ENCODE results near the gene CIAO1. TPM values are rescaled to one million over a fixed set of nuclear protein-coding genes. Genes with fewer than 3 reads are reported as not detected.

The CIAO1 gene
- total RNA-seq (2021; fragmentation: NEBNext Ultra II Directional; extraction: Animal tissue kit (Norgen Biotek cat#: 25700)) (63.7 and 69.9 TPM in 2 replicates), polyA plus RNA-seq (2011; rRNA removed) (99.2 and 113 TPM in 2 replicates), polyA minus RNA-seq (2011; rRNA and poly(A)+ RNA removed) (124 and 131 TPM in 2 replicates)
- polyA plus RNA-seq (2011; cell fraction: cytosol; rRNA removed), result 110 TPM
- 89.6 TPM for polyA plus RNA-seq (2011; cell fraction: nucleus; rRNA removed)
- polyA plus RNA-seq (2012, experiment 1 of 2), result 56.8 to 65.7 TPM (median 60.0 TPM) in 4 replicates
- 58.6 TPM for polyA plus RNA-seq (2012, experiment 2 of 2)
- 40.7 TPM for polyA plus RNA-seq (2013, experiment 1 of 2)
- polyA plus RNA-seq (2013, experiment 2 of 2), result 38.5 TPM
- 51.7 TPM for polyA minus RNA-seq (2011; cell fraction: cytosol; rRNA and poly(A)+ RNA removed)
- polyA minus RNA-seq (2011; cell fraction: nucleus; rRNA and poly(A)+ RNA removed), result 51.3 TPM
- long read RNA-seq, experiment 1, transcript CIAO1-203 (7 exons, 1,533 nt), result major isoform, 30 of 51 reads
- long read RNA-seq, experiment 1, partial matches to known transcripts, result 5 of 51 reads
- long read RNA-seq, experiment 1, other reads (novel, unspliced or antisense), result 16 of 51 reads
- long read RNA-seq, experiment 2, partial matches to known transcripts, result 4 of 13 reads
- long read RNA-seq, experiment 2, other reads (novel, unspliced or antisense), result 6 of 13 reads

DNA sequence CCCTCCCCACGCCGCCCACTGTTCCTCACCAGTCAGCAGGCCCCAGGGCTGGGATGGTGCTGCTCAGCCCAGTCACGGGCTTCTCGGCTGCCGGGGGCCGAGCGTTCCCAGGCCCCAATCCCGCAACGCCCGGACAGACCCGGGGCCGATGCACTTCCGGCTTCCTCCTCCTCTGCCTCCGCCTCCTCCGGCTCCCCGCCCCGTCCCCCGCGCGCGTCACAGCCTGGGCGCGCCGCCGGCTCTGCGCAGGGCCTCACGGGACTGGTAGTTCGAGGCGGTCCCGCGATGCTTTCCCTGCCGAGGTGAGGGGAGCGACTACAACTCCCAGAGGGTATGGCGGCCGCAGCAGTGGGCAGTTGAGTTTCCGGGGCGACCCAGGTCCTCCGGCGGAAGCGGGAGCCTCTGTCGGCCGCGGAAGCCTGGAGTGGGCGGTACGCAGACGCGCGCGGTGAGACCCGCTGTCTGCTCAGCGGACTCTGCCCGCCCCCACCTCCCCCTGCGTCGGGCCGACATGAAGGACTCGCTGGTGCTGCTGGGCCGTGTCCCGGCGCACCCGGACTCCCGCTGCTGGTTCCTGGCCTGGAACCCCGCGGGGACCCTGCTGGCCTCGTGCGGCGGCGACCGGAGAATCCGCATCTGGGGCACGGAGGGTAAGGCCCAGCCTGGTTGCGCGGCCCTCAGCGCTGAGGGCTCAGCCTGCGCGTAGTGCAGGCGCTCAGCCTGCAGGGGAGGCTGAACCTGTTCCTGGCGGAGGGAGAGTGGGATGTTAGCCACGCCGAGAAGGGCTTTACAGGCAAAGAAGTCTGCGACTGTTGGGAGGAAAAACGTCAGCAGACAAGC lies at the start of gene CIAO1, which contains the start of gene TMEM127:
CIAO1 (plus strand) TSS at position 386 of the 840 bp plus-strand sequence; CDS start at position 512, 126 bp downstream.
TMEM127 (minus strand) TSS at position 158 of the 840 bp plus-strand sequence. CDS start 616 bp downstream, outside the sequence.
- Histone ChIP-seq H4K5ac (ENCODE audit: insufficient read length, low read depth, low read length) (peak within 1 kb of the TSS; percentile 58), H2BK120ac (replicated peaks; ENCODE audit: low read depth, low read length) (no peak within 1 kb of the TSS), H2BK12ac (ENCODE audit: low read depth, low read length) (no peak within 1 kb of the TSS), H3K23ac (ENCODE audit: insufficient read length) (no peak within 1 kb of the TSS), H3K79me1 (ENCODE audit: low read depth, low read length) (peaks cover 14% of the 10 kb centered on the region), H3K9ac (replicated peaks in 1 of 4; ENCODE audit: extremely low read depth in 1 of 4, low read depth in 3 of 4, low read length in 3 of 4) (peak within 1 kb of the TSS; percentile 64 to 90 (median 76)), H2AK5ac (ENCODE audit: low read depth, low read length) (no peak within 1 kb of the TSS), H3K56ac (replicated peaks; ENCODE audit: insufficient read length, low read depth, low read length) (peak within 1 kb of the TSS; percentile 63), H3K4me3 (ENCODE audit: extremely low read depth in 1 of 4, insufficient read depth in 2 of 4, low read depth in 3 of 4, low read length in 4 of 4) (peak within 1 kb of the TSS; percentile 69 to 89 (median 82)), H3K14ac (ENCODE audit: insufficient read length) (no peak within 1 kb of the TSS), H3K79me2 (ENCODE audit: control insufficient read depth in 1 of 2, insufficient read depth in 2 of 2, low read length in 2 of 2) (peaks cover 0 to 30% of the 10 kb centered on the region in 2 experiments; a peak in 3 of 4 replicates), H4K20me1 (replicated peaks in 1 of 2; ENCODE audit: control insufficient read depth in 1 of 2, insufficient read depth in 2 of 2, low read length in 2 of 2) (peaks cover 10 to 24% of the 10 kb centered on the region in 2 experiments), H3K27me3 (replicated peaks in 1 of 4; ENCODE audit: control insufficient read depth in 3 of 4, extremely low read depth in 1 of 4, insufficient read depth in 3 of 4, low read length in 3 of 4) (no peaks in the 10 kb centered on the region), H2BK15ac (ENCODE audit: low read length) (no peak within 1 kb of the TSS), H4K91ac (replicated peaks; ENCODE audit: insufficient read length, low read length) (no peak within 1 kb of the TSS), H3K4me2 (ENCODE audit: insufficient read depth in 1 of 2, low read depth in 2 of 2, low read length in 2 of 2) (peak within 1 kb of the TSS; percentile 90 to 99), H3K4ac (replicated peaks; ENCODE audit: insufficient read length, low read depth, low read length) (no peak within 1 kb of the TSS), H2BK5ac (ENCODE audit: low read depth, low read length) (peak within 1 kb of the TSS; percentile 85; the same call in 1 of the 2 replicates), H3K23me2 (ENCODE audit: low read depth, low read length) (peaks cover 11% of the 10 kb centered on the region; the same call in 1 of the 2 replicates), H3K27ac (ENCODE audit: low read depth, low read length) (peak within 1 kb of the TSS; percentile 61; the same call in 1 of the 2 replicates), H3K36me3 (ENCODE audit: control insufficient read depth in 2 of 4, insufficient read depth in 4 of 4, low read length in 3 of 4) (peaks cover 6 to 25% (median 14%) of the 10 kb centered on the region in 4 experiments), H2AFZ (ENCODE audit: low read length) (peak within 1 kb of the TSS; percentile 93), H4K8ac (ENCODE audit: extremely low read depth, insufficient read depth, low read length) (peak within 1 kb of the TSS; percentile 87), H3K18ac (ENCODE audit: extremely low read depth, low read length) (peak within 1 kb of the TSS; percentile 71), H3K4me1 (replicated peaks in 1 of 4; ENCODE audit: control insufficient read depth in 3 of 4, insufficient read depth in 4 of 4, low read length in 3 of 4) (peaks cover 0 to 10% (median under 1%) of the 10 kb centered on the region in 4 experiments; a peak in 5 of 7 replicates), H2BK20ac (ENCODE audit: low read length) (no peak within 1 kb of the TSS), H3K9me3 (ENCODE audit: insufficient read depth in 2 of 2, low read depth in 1 of 2, low read length in 1 of 2) (no peaks in the 10 kb centered on the region)
- DNase-seq (ENCODE audit: low read depth in 1 of 2, low spot score in 2 of 2) (peak; percentile 84 to 95), FAIRE-seq (no peak)
- CTCF ChIA-PET (ENCODE audit: partially characterized antibody), result interaction anchor here (0.7 to 2.4 kb wide), 17 partner anchors 11 to 243 kb away, joined by 3 to 8 read pairs (median 4); partner anchors contain the start of gene ASTL
- POLR2A ChIA-PET (ENCODE audit: partially characterized antibody), result interaction anchor here (0.7 to 1.0 kb wide), 2 partner anchors 58 to 259 kb away, joined by 3 to 5 read pairs; partner anchors contain the start of gene STARD7
- 3% methylated on average over 63 of the region's 81 CpGs; no CpG with 5 or more reads in 1 of the 2 experiments for WGBS, 2 experiments (ENCODE audit: extremely low coverage in 1 of 2, insufficient coverage in 1 of 2, insufficient read length in 1 of 2, insufficient replicate concordance in 2 of 2, low coverage in 1 of 2, low lambda C conversion rate in 2 of 2, missing lambda C conversion rate in 1 of 2)
- TF ChIP-seq CBX5 (IDR thresholded peaks at IDR 0.05; ENCODE audit: low read depth, low read length) (no peak), CHD1 (IDR thresholded peaks at IDR 0.05; ENCODE audit: low read depth, low read length) (no peak), KDM4A (IDR thresholded peaks at IDR 0.05; ENCODE audit: low read depth, low read length, severe bottlenecking) (peak; percentile 81), CTBP2 (IDR thresholded peaks at IDR 0.05; ENCODE audit: borderline replicate concordance, insufficient read depth, insufficient read length, low read length) (no peak), PHF8 (conservative IDR thresholded peaks at IDR 0.05; ENCODE audit: low read depth, low read length) (peak; percentile 73), SAP30 (IDR thresholded peaks at IDR 0.05; ENCODE audit: insufficient read depth, insufficient replicate concordance, low read length) (no peak)
- TF ChIP-seq, protein P1, sequence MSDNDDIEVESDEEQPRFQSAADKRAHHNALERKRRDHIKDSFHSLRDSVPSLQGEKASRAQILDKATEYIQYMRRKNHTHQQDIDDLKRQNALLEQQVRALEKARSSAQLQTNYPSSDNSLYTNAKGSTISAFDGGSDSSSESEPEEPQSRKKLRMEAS (IDR thresholded peaks at IDR 0.05), result no peak; the same call in 1 of the 2 replicates

Measured in H1 (cell line).